Sigmoid colon (tissue), 7 donors: ENCODE measurements around the gene DRD1. TPM values are rescaled to one million over a fixed set of nuclear protein-coding genes. Genes with fewer than 3 reads are reported as not detected.

Experiments used
- DNase-seq: peaks from one replicate; pipeline ENCODE4 v3.0.0-alpha.2; 2019
- H3K27ac ChIP-seq, 4 donors: fragments of 200-600 bp; sonication (generic); one replicate each; pipeline ENCODE4 v1.5.1; 2016 to 2019; ENCODE audit warnings: mild to moderate bottlenecking in 1 of 4
- H3K27me3 ChIP-seq, 3 donors: fragments of 200-600 bp; sonication (generic); one replicate each; pipeline ENCODE4 v1.5.1; 2019; ENCODE audit warnings: mild to moderate bottlenecking in 1 of 3
- H3K36me3 ChIP-seq, 4 donors: fragments of 200-600 bp; sonication (generic); one replicate each; pipeline ENCODE4 v1.5.1; 2016 to 2019
- H3K4me1 ChIP-seq, 4 donors: fragments of 200-600 bp; sonication (generic); one replicate each; pipeline ENCODE4 v1.5.1; 2017 to 2019
- H3K4me3 ChIP-seq, 4 donors: fragments of 200-600 bp; sonication (generic); one replicate each; pipeline ENCODE4 v1.5.1; 2017 to 2019; ENCODE audit warnings: mild to moderate bottlenecking in 2 of 4, moderate library complexity in 1 of 4
- H3K9me3 ChIP-seq, 4 donors: fragments of 200-600 bp in 3 of 4; sonication (generic) in 3 of 4; one replicate each; pipeline versions ENCODE4 v1.5.1 to v1.6.1; 2013 to 2019
- EP300 ChIP-seq, 4 donors: sonication (generic); formaldehyde crosslinking; IDR thresholded peaks; one replicate each; pipeline ENCODE4 v1.6.1; 2017; ENCODE audit warnings: antibody characterized with exemption in 4 of 4
- POLR2A ChIP-seq, 2 donors: fragments of 450-650 bp; IDR thresholded peaks; one replicate each; pipeline ENCODE4 v1.6.1; 2016; ENCODE audit warnings: antibody characterized with exemption in 2 of 2, mild to moderate bottlenecking in 2 of 2, moderate library complexity in 2 of 2
- POLR2AphosphoS5 ChIP-seq, 4 donors: sonication (generic); formaldehyde crosslinking; IDR thresholded peaks; one replicate each; pipeline ENCODE4 v1.6.1; 2017; ENCODE audit warnings: antibody characterized with exemption in 4 of 4
- WGBS, 2 donors: extraction: QIAGEN DNeasy Blood & Tissue Kit; methylation state at CpG; one replicate each; pipeline ENCODE4 v1.1.7; 2013; 5-methylcytosine and 5-hydroxymethylcytosine counted together
- intact Hi-C: fragments of 100-400 bp; cut with DNase I; formaldehyde crosslinking; loops from one replicate; pipeline ENCODE4 v1.15.1; 2023
- polyA plus RNA-seq, 3 donors: library from polyadenylated mRNA; stranded (reverse); fragments of 200-250 nt; gene quantifications; one replicate each; pipeline ENCODE4 v1.2.3, GENCODE V29; 2013
- total RNA-seq, 4 donors: library from RNA; depleted of rRNA; stranded (reverse); fragments of >200 nt; gene quantifications; one replicate each; pipeline ENCODE4 v1.1.0, GENCODE V29; 2016
- TF ChIP-seq, protein P1 (sequence below), 4 experiments: fragments of 450-650 bp in 3 of 4; fragments of 200-600 bp in 1 of 4; IDR thresholded peaks; one replicate each; pipeline ENCODE4 v1.5.1; 2016 to 2019; ENCODE audit warnings: antibody characterized with exemption in 4 of 4, mild to moderate bottlenecking in 3 of 4, moderate library complexity in 2 of 4
- donor health status: healthy with polysubstance abuse.
- donor health status: Bipolar disorder and iron deficiency.
- donor health status: healthy.

Gene DRD1
- total and polyA plus RNA-seq, 7 donors, result 0.06 TPM; not detected in 6

DNA sequence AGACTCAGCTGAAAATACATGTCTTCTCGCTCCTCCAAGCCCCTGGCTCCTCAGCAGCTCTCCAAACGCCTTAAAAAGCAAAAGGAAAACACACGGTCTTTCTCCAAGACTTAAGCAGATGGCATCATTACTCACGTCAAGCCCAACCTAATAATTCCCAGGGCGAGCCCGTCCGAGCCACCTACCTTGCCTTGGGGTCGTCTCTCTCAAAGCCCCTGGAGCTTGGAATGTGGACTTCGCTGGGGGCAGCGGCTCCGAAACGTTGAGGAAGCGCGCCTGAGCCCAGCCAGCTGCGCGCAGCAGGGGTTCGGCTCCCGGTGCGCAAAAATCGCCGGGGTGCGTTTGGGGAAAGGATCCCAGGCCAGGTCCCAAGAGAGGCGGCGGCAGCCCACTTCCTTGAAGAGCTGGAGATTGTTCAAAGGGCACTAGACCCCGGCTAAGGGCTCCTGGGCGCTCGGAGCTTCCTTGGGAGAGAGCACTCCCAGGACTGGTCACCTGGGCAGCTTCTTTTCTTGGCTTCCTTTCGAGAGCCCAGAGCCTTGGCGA, 395 bp downstream of the DRD1 start:
- DNase-seq, result no peak
- 13 to 34% methylated on average over 29 of the region's 29 CpGs for WGBS, 2 donors
- intact Hi-C loops, result loop anchor here (2.0 kb wide), 1 partner anchor 493 kb away; no protein-coding TSS in a partner anchor
- H3K9me3 ChIP-seq, result no peaks in the 10 kb centered on the region
- TF ChIP-seq, protein P1, sequence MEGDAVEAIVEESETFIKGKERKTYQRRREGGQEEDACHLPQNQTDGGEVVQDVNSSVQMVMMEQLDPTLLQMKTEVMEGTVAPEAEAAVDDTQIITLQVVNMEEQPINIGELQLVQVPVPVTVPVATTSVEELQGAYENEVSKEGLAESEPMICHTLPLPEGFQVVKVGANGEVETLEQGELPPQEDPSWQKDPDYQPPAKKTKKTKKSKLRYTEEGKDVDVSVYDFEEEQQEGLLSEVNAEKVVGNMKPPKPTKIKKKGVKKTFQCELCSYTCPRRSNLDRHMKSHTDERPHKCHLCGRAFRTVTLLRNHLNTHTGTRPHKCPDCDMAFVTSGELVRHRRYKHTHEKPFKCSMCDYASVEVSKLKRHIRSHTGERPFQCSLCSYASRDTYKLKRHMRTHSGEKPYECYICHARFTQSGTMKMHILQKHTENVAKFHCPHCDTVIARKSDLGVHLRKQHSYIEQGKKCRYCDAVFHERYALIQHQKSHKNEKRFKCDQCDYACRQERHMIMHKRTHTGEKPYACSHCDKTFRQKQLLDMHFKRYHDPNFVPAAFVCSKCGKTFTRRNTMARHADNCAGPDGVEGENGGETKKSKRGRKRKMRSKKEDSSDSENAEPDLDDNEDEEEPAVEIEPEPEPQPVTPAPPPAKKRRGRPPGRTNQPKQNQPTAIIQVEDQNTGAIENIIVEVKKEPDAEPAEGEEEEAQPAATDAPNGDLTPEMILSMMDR (IDR thresholded peaks at IDR 0.05), result no peak
- TF ChIP-seq POLR2A (IDR thresholded peaks at IDR 0.05), result no peak
- no peak for TF ChIP-seq EP300 (IDR thresholded peaks at IDR 0.05)
- no peak for TF ChIP-seq POLR2AphosphoS5 (IDR thresholded peaks at IDR 0.05)
- H3K36me3 ChIP-seq, result no peaks in the 10 kb centered on the region
- H3K27ac ChIP-seq, result no peak overlapping the region
- peaks cover 0 to 23% (median 14%) of the 10 kb centered on the region in 4 donors for H3K4me1 ChIP-seq
- H3K4me3 ChIP-seq, result peak overlapping the region in 3 of 4 donors; percentile 29 to 41 (median 31)
- peaks cover 23 to 64% (median 30%) of the 10 kb centered on the region in 3 donors for H3K27me3 ChIP-seq

- no peak overlapping the region for H3K27ac ChIP-seq
- WGBS, 2 donors, result 78 to 87% methylated on average over 3 of the region's 3 CpGs
- no peak for TF ChIP-seq EP300 (IDR thresholded peaks at IDR 0.05)
- TF ChIP-seq POLR2A (IDR thresholded peaks at IDR 0.05), result no peak
- TF ChIP-seq, protein P1 (IDR thresholded peaks at IDR 0.05), result no peak
- no peak for TF ChIP-seq POLR2AphosphoS5 (IDR thresholded peaks at IDR 0.05)
- intact Hi-C loops, result no loop called here
- H3K36me3 ChIP-seq, result no peaks in the 10 kb centered on the region
- H3K9me3 ChIP-seq, result no peaks in the 10 kb centered on the region
- no peaks in the 10 kb centered on the region for H3K4me1 ChIP-seq
- H3K4me3 ChIP-seq, result no peak overlapping the region
- H3K27me3 ChIP-seq, result peaks cover 5 to 30% (median 17%) of the 10 kb centered on the region in 3 donors
- no peak for DNase-seq
These were observed 5.6 kb downstream of the DRD1 start for GRCh38 chr5:175438234-175438857.

- no peaks in the 10 kb centered on the region for H3K36me3 ChIP-seq
- TF ChIP-seq POLR2AphosphoS5 (IDR thresholded peaks at IDR 0.05) (no peak), EP300 (IDR thresholded peaks at IDR 0.05) (no peak), POLR2A (IDR thresholded peaks at IDR 0.05) (no peak)
- TF ChIP-seq, protein P1 (IDR thresholded peaks at IDR 0.05), result no peak
These were observed 7.6 kb downstream of the DRD1 start for GRCh38 chr5:175436359-175436758.

GRCh38 chr5:175434800-175435199, 9.2 kb downstream of the DRD1 start:
- TF ChIP-seq POLR2A (IDR thresholded peaks at IDR 0.05) (no peak), EP300 (IDR thresholded peaks at IDR 0.05) (no peak), POLR2AphosphoS5 (IDR thresholded peaks at IDR 0.05) (no peak)
- TF ChIP-seq, protein P1 (IDR thresholded peaks at IDR 0.05), result no peak
- Histone ChIP-seq H3K9me3 (no peaks in the 10 kb centered on the region), H3K27me3 (peaks cover 0 to 7% (median 0%) of the 10 kb centered on the region in 3 donors), H3K4me1 (no peaks in the 10 kb centered on the region), H3K4me3 (no peak overlapping the region), H3K27ac (no peak overlapping the region), H3K36me3 (no peaks in the 10 kb centered on the region)
- DNase-seq, result no peak
- WGBS, 2 donors, result 70 to 86% methylated on average over 6 of the region's 6 CpGs
- intact Hi-C loops, result no loop called here

More at GRCh38 chr5:175436359-175436758, 7.6 kb downstream of the DRD1 start:
- Histone ChIP-seq H3K27me3 (peaks cover 0 to 10% (median 0%) of the 10 kb centered on the region in 3 donors), H3K4me1 (no peaks in the 10 kb centered on the region), H3K4me3 (no peak overlapping the region), H3K27ac (no peak overlapping the region), H3K9me3 (no peaks in the 10 kb centered on the region)
- intact Hi-C loops, result no loop called here
- no peak for DNase-seq
- 72 to 86% methylated on average over 8 of the region's 8 CpGs for WGBS, 2 donors
